Skeletal muscle satellite cell (primary cell): ENCODE measurements around the gene ZFP62.
"Not testable (repeated sequence)": the region's sequence is repeated elsewhere in the genome, so short reads cannot be mapped to it uniquely, and the experiment has no call there.

ENCODE experiments used
- H3K27me3 ChIP-seq: 2 replicates; pipeline ENCODE4 v1.7.0; 2013; ENCODE audit warnings: low read length; ENCODE audit not compliant: control insufficient read depth, insufficient read depth
- H3K36me3 ChIP-seq: 2 replicates; pipeline ENCODE4 v1.7.0; 2013; ENCODE audit warnings: mild to moderate bottlenecking, control low read depth, low read length; ENCODE audit not compliant: insufficient read depth
- H3K4me1 ChIP-seq: 2 replicates; pipeline ENCODE4 v1.7.0; 2013; ENCODE audit warnings: low read length; ENCODE audit not compliant: control insufficient read depth, insufficient read depth
- H3K4me2 ChIP-seq: 2 replicates; pipeline ENCODE4 v1.7.0; 2013; ENCODE audit warnings: mild to moderate bottlenecking, low read length
- H3K4me3 ChIP-seq: 2 replicates; pipeline ENCODE4 v1.7.0; 2013; ENCODE audit warnings: low read length
- H3K9ac ChIP-seq: 2 replicates; pipeline ENCODE4 v1.7.0; 2013; ENCODE audit warnings: mild to moderate bottlenecking, low read depth, low read length, moderate library complexity
- H3K9me3 ChIP-seq: replicated peaks from 2 replicates; pipeline ENCODE4 v1.7.0; 2013; ENCODE audit warnings: mild to moderate bottlenecking, control low read depth, low read length

The ZFP62 gene

GRCh38 chr5:180885845-180886529 lies 24.9 kb upstream of the ZFP62 start:
- not testable (repeated sequence) for H3K27me3 ChIP-seq, H3K36me3 ChIP-seq, H3K4me3 ChIP-seq, H3K9me3 ChIP-seq, H3K9ac ChIP-seq, H3K4me1 ChIP-seq, H3K4me2 ChIP-seq

GRCh38 chr5:180875860-180876426 lies 14.9 kb upstream of the ZFP62 start:
- Histone ChIP-seq H3K27me3 (peaks cover 2% of the 10 kb centered on the region), H3K36me3 (no peaks in the 10 kb centered on the region), H3K9me3 (no peaks in the 10 kb centered on the region), H3K4me3 (no peak overlapping the region), H3K4me2 (no peak overlapping the region), H3K9ac (no peak overlapping the region), H3K4me1 (no peaks in the 10 kb centered on the region)

- no peaks in the 10 kb centered on the region for H3K4me1 ChIP-seq
- H3K9me3 ChIP-seq: no peaks in the 10 kb centered on the region
- H3K27me3 ChIP-seq: peaks cover 5% of the 10 kb centered on the region
- H3K4me2 ChIP-seq: no peak overlapping the region
- no peaks in the 10 kb centered on the region for H3K36me3 ChIP-seq
- H3K4me3 ChIP-seq: no peak overlapping the region
- H3K9ac ChIP-seq: no peak overlapping the region
Observed at GRCh38 chr5:180874804-180875582, 13.9 kb upstream of the ZFP62 start.

GRCh38 chr5:180873615-180874520 lies 12.8 kb upstream of the ZFP62 start:
- H3K4me3 ChIP-seq: no peak overlapping the region
- H3K36me3 ChIP-seq: no peaks in the 10 kb centered on the region
- H3K9ac ChIP-seq: no peak overlapping the region
- H3K4me1 ChIP-seq: no peaks in the 10 kb centered on the region
- H3K27me3 ChIP-seq: peaks cover 8% of the 10 kb centered on the region
- no peak overlapping the region for H3K4me2 ChIP-seq
- no peaks in the 10 kb centered on the region for H3K9me3 ChIP-seq

- Histone ChIP-seq H3K4me1 (no peaks in the 10 kb centered on the region), H3K36me3 (no peaks in the 10 kb centered on the region), H3K4me3 (no peak overlapping the region), H3K9me3 (no peaks in the 10 kb centered on the region), H3K27me3 (peaks cover 8% of the 10 kb centered on the region), H3K4me2 (no peak overlapping the region), H3K9ac (no peak overlapping the region)
Observed at GRCh38 chr5:180872419-180872818, 11.3 kb upstream of the ZFP62 start.

GRCh38 chr5:180870276-180871068 lies 9.4 kb upstream of the ZFP62 start:
- no peaks in the 10 kb centered on the region for H3K9me3 ChIP-seq
- no peaks in the 10 kb centered on the region for H3K4me1 ChIP-seq
- no peak overlapping the region for H3K4me3 ChIP-seq
- H3K27me3 ChIP-seq: peaks cover 8% of the 10 kb centered on the region
- no peak overlapping the region for H3K9ac ChIP-seq
- no peak overlapping the region for H3K4me2 ChIP-seq
- H3K36me3 ChIP-seq: no peaks in the 10 kb centered on the region

GRCh38 chr5:180869587-180869986 lies 8.5 kb upstream of the ZFP62 start:
- H3K36me3 ChIP-seq: no peaks in the 10 kb centered on the region
- H3K4me1 ChIP-seq: no peaks in the 10 kb centered on the region
- no peak overlapping the region for H3K4me2 ChIP-seq
- H3K27me3 ChIP-seq: peaks cover 8% of the 10 kb centered on the region
- H3K9me3 ChIP-seq: no peaks in the 10 kb centered on the region
- H3K4me3 ChIP-seq: no peak overlapping the region
- no peak overlapping the region for H3K9ac ChIP-seq

- Histone ChIP-seq H3K9me3 (no peaks in the 10 kb centered on the region), H3K9ac (no peak overlapping the region), H3K36me3 (no peaks in the 10 kb centered on the region), H3K4me3 (no peak overlapping the region), H3K4me2 (no peak overlapping the region), H3K4me1 (no peaks in the 10 kb centered on the region), H3K27me3 (peaks cover 8% of the 10 kb centered on the region)
Observed at GRCh38 chr5:180868960-180869359, 7.9 kb upstream of the ZFP62 start.

GRCh38 chr5:180866985-180867384 lies 5.9 kb upstream of the ZFP62 start:
- Histone ChIP-seq H3K4me3 (no peak overlapping the region), H3K9ac (no peak overlapping the region), H3K36me3 (no peaks in the 10 kb centered on the region), H3K4me1 (no peaks in the 10 kb centered on the region), H3K9me3 (no peaks in the 10 kb centered on the region), H3K4me2 (no peak overlapping the region), H3K27me3 (peaks cover 6% of the 10 kb centered on the region)

GRCh38 chr5:180865981-180866695 lies 5.1 kb upstream of the ZFP62 start:
- Histone ChIP-seq H3K4me3 (no peak overlapping the region), H3K4me2 (no peak overlapping the region), H3K36me3 (no peaks in the 10 kb centered on the region), H3K9ac (no peak overlapping the region), H3K27me3 (peaks cover 6% of the 10 kb centered on the region), H3K4me1 (no peaks in the 10 kb centered on the region), H3K9me3 (no peaks in the 10 kb centered on the region)
